H9 (cell line): ENCODE measurements around the gene AACS. TPM values are rescaled to one million over a fixed set of nuclear protein-coding genes. Genes with fewer than 3 reads are reported as not detected.

Experiments
- DNase-seq: peaks from one replicate; pipeline ENCODE4 v3.0.0-alpha.2; 2017
- H2AFZ ChIP-seq: one replicate; pipeline ENCODE4 v1.6.1; 2013; ENCODE audit warnings: mild to moderate bottlenecking, low read length, control low read depth, moderate library complexity
- H2AK5ac ChIP-seq: 2 replicates; pipeline ENCODE4 v1.6.1; 2013; ENCODE audit warnings: low read length, control low read depth, mixed read lengths; ENCODE audit not compliant: insufficient read length
- H2BK120ac ChIP-seq: one replicate; pipeline ENCODE4 v1.6.1; 2013; ENCODE audit warnings: low read depth, mild to moderate bottlenecking, low read length, control low read depth, inconsistent platforms; ENCODE audit not compliant: poor library complexity, severe bottlenecking
- H2BK12ac ChIP-seq: 2 replicates; pipeline ENCODE4 v1.6.1; 2013; ENCODE audit warnings: low read length, control low read depth, mixed read lengths, low read depth; ENCODE audit not compliant: insufficient read length
- H2BK15ac ChIP-seq: 2 replicates; pipeline ENCODE4 v1.6.1; 2013; ENCODE audit warnings: low read depth, low read length, control low read depth
- H2BK20ac ChIP-seq: one replicate; pipeline ENCODE4 v1.6.1; 2013; ENCODE audit warnings: low read depth, mild to moderate bottlenecking, low read length, control low read depth, inconsistent platforms; ENCODE audit not compliant: poor library complexity, severe bottlenecking
- H2BK5ac ChIP-seq: 2 replicates; pipeline ENCODE4 v1.6.1; 2013; ENCODE audit warnings: low read length, control low read depth, mixed read lengths; ENCODE audit not compliant: insufficient read length
- H3K14ac ChIP-seq: 2 replicates; pipeline ENCODE4 v1.6.1; 2013; ENCODE audit warnings: low read length, control low read depth; ENCODE audit not compliant: insufficient read depth
- H3K18ac ChIP-seq: 2 replicates; pipeline ENCODE4 v1.6.1; 2013; ENCODE audit warnings: low read depth, mild to moderate bottlenecking, mixed read lengths, low read length, control low read depth; ENCODE audit not compliant: insufficient read length
- H3K23ac ChIP-seq: 2 replicates; pipeline ENCODE4 v1.6.1; 2013; ENCODE audit warnings: low read length, control low read depth, mixed read lengths, low read depth; ENCODE audit not compliant: insufficient read length
- H3K23me2 ChIP-seq: 2 replicates; pipeline ENCODE4 v1.6.1; 2013; ENCODE audit warnings: low read depth, mild to moderate bottlenecking, mixed read lengths, low read length, control low read depth; ENCODE audit not compliant: insufficient read length, poor library complexity, severe bottlenecking
- H3K27ac ChIP-seq: 2 replicates; pipeline ENCODE4 v1.5.1; 2013; ENCODE audit warnings: low read length, control low read depth, mixed read lengths, low read depth; ENCODE audit not compliant: insufficient read length
- H3K27me3 ChIP-seq: 2 replicates; pipeline ENCODE4 v1.6.1; 2013; ENCODE audit warnings: low read length, control low read depth, inconsistent platforms; ENCODE audit not compliant: insufficient read depth
- H3K4ac ChIP-seq: 2 replicates; pipeline ENCODE4 v1.6.1; 2013; ENCODE audit warnings: low read depth, mild to moderate bottlenecking, control low read depth, inconsistent platforms, low read length, moderate library complexity
- H3K4me1 ChIP-seq: 2 replicates; pipeline ENCODE4 v1.6.1; 2013; ENCODE audit warnings: low read length, control low read depth, inconsistent platforms; ENCODE audit not compliant: insufficient read depth
- H3K4me2 ChIP-seq: 2 replicates; pipeline ENCODE4 v1.6.1; 2013; ENCODE audit warnings: low read length, control low read depth, mixed read lengths; ENCODE audit not compliant: insufficient read length, insufficient read depth
- H3K56ac ChIP-seq: 2 replicates; pipeline ENCODE4 v1.6.1; 2013; ENCODE audit warnings: low read depth, mild to moderate bottlenecking, mixed read lengths, low read length, control low read depth; ENCODE audit not compliant: insufficient read length
- H3K79me1 ChIP-seq: 2 replicates; pipeline ENCODE4 v1.6.1; 2013; ENCODE audit warnings: low read depth, mild to moderate bottlenecking, moderate library complexity, low read length, control low read depth, inconsistent platforms; ENCODE audit not compliant: insufficient read depth, poor library complexity, severe bottlenecking
- H3K79me2 ChIP-seq: 2 replicates; pipeline ENCODE4 v1.6.1; 2013; ENCODE audit warnings: low read length, control low read depth, inconsistent platforms; ENCODE audit not compliant: insufficient read depth
- H3K9ac ChIP-seq: 2 replicates; pipeline ENCODE4 v1.6.1; 2013; ENCODE audit warnings: low read length, control low read depth, mixed read lengths; ENCODE audit not compliant: insufficient read length; ENCODE audit errors: extremely low read depth
- H3K9me3 ChIP-seq: one replicate; pipeline ENCODE4 v1.6.1; 2013; ENCODE audit warnings: low read depth, low read length, inconsistent platforms; ENCODE audit not compliant: control insufficient read depth
- H3T11ph ChIP-seq: one replicate; pipeline ENCODE4 v1.6.1; 2013; ENCODE audit warnings: mild to moderate bottlenecking, low read length, control low read depth, inconsistent platforms
- H4K20me1 ChIP-seq: one replicate; pipeline ENCODE4 v1.6.1; 2013; ENCODE audit not compliant: control insufficient read depth, insufficient read length, insufficient read depth
- H4K5ac ChIP-seq: 2 replicates; pipeline ENCODE4 v1.6.1; 2013; ENCODE audit warnings: low read depth, mild to moderate bottlenecking, mixed read lengths, low read length, control low read depth; ENCODE audit not compliant: insufficient read length
- H4K8ac ChIP-seq: replicated peaks from 2 replicates; pipeline ENCODE4 v1.6.1; 2013; ENCODE audit warnings: low read length, control low read depth, mixed read lengths, low read depth; ENCODE audit not compliant: insufficient read length
- H4K91ac ChIP-seq: 2 replicates; pipeline ENCODE4 v1.6.1; 2013; ENCODE audit warnings: low read depth, mild to moderate bottlenecking, moderate library complexity, mixed read lengths, low read length, control low read depth; ENCODE audit not compliant: insufficient read length
- H3K27ac Mint-ChIP-seq, 3 experiments: 2 replicates in 2 of 3; 3 replicates in 1 of 3; pipeline ENCODE4 v1.8.0; 2020 to 2021; ENCODE audit warnings: mixed read lengths in 3 of 3, mild to moderate bottlenecking in 1 of 3, moderate library complexity in 1 of 3
- H3K27me3 Mint-ChIP-seq: 2 replicates; pipeline ENCODE4 v1.8.0; 2021; ENCODE audit warnings: low read depth, mild to moderate bottlenecking, moderate library complexity, mixed read lengths
- H3K36me3 Mint-ChIP-seq, 3 experiments: 2 replicates in 2 of 3; 3 replicates in 1 of 3; pipeline ENCODE4 v1.8.0; 2020 to 2021; ENCODE audit warnings: low read depth in 3 of 3, mixed read lengths in 3 of 3; ENCODE audit not compliant: insufficient read depth in 1 of 3
- H3K4me1 Mint-ChIP-seq, 2 experiments: 2 replicates each; pipeline ENCODE4 v1.8.0; 2020; ENCODE audit warnings: mixed read lengths in 2 of 2
- H3K4me3 Mint-ChIP-seq, 2 experiments: 2 replicates in 1 of 2; 3 replicates in 1 of 2; pipeline ENCODE4 v1.8.0; 2020 to 2021; ENCODE audit warnings: mild to moderate bottlenecking in 2 of 2, mixed read lengths in 2 of 2, moderate library complexity in 1 of 2
- H3K9me3 Mint-ChIP-seq, 2 experiments: 2 replicates in 1 of 2; 3 replicates in 1 of 2; pipeline ENCODE4 v1.8.0; 2020; ENCODE audit warnings: mild to moderate bottlenecking in 2 of 2, mixed read lengths in 2 of 2, moderate library complexity in 1 of 2
- CTCF ChIP-seq: fragments of 200-600 bp; sonication (generic); conservative IDR thresholded peaks from 3 replicates; pipeline ENCODE4 v1.8.0; 2021; ENCODE audit warnings: antibody characterized with exemption, mild to moderate bottlenecking
- WGBS: extraction: QIAGEN DNeasy Blood & Tissue Kit; methylation state at CpG from one replicate; pipeline ENCODE4 v1.1.7; 2013; ENCODE audit warnings: missing lambda C conversion rate, low lambda C conversion rate, mixed read lengths; ENCODE audit not compliant: insufficient read length; ENCODE audit errors: extremely low coverage; 5-methylcytosine and 5-hydroxymethylcytosine counted together
- total RNA-seq: library from RNA; stranded (reverse); gene quantifications from 2 replicates; pipeline ENCODE4 v1.2.1, GENCODE V29; 2021

Gene AACS
- total RNA-seq, 1 experiment from 2014 or later: 35.0 TPM

GRCh38 chr12:125023065-125023464 lies 42.2 kb upstream of the AACS start:
- no peaks in the 10 kb centered on the region for H4K20me1 ChIP-seq
- H3K14ac ChIP-seq: no peak overlapping the region
- H3K9me3 Mint-ChIP-seq: no peaks in the 10 kb centered on the region
- no peaks in the 10 kb centered on the region for H3K4me1 Mint-ChIP-seq
- no peak overlapping the region for H3K27ac Mint-ChIP-seq
- no peaks in the 10 kb centered on the region for H3K79me2 ChIP-seq
- WGBS: no CpG with 5 or more reads among the region's 2 CpGs
- no peak overlapping the region for H3K27ac ChIP-seq
- no peaks in the 10 kb centered on the region for H3K23me2 ChIP-seq
- no peak overlapping the region for H3T11ph ChIP-seq
- no peaks in the 10 kb centered on the region for H3K79me1 ChIP-seq
- H2BK5ac ChIP-seq: no peak overlapping the region
- no peak overlapping the region for H3K4me2 ChIP-seq
- H3K4ac ChIP-seq: no peak overlapping the region
- no peak overlapping the region for H2BK120ac ChIP-seq
- H2BK15ac ChIP-seq: no peak overlapping the region
- H4K5ac ChIP-seq: no peak overlapping the region
- TF ChIP-seq CTCF: no peak
- DNase-seq: no peak
- H3K9ac ChIP-seq: no peak overlapping the region
- no peaks in the 10 kb centered on the region for H3K9me3 ChIP-seq
- no peak overlapping the region for H3K23ac ChIP-seq
- no peak overlapping the region for H3K18ac ChIP-seq
- no peak overlapping the region for H2AK5ac ChIP-seq
- H3K4me3 Mint-ChIP-seq: no peak overlapping the region
- H3K36me3 Mint-ChIP-seq: peaks cover 24 to 44% (median 28%) of the 10 kb centered on the region in 3 experiments
- no peak overlapping the region for H3K56ac ChIP-seq
- H2BK20ac ChIP-seq: no peak overlapping the region
- no peaks in the 10 kb centered on the region for H3K27me3 ChIP-seq
- no peaks in the 10 kb centered on the region for H3K27me3 Mint-ChIP-seq
- H2BK12ac ChIP-seq: no peak overlapping the region
- no peaks in the 10 kb centered on the region for H3K4me1 ChIP-seq
- H4K8ac ChIP-seq: no peak overlapping the region
- H2AFZ ChIP-seq: no peak overlapping the region
- no peak overlapping the region for H4K91ac ChIP-seq
